KBM-7 (cell line): ENCODE results near the gene RRP15.
A peak's percentile ranks its signal among the peaks of the same experiment; 100 is the strongest.

Experiments
- DNase-seq: peaks from one replicate; pipeline ENCODE4 v3.0.0-alpha.2; 2015
- in situ Hi-C: fragments of 300-500 bp; cut with MboI; formaldehyde crosslinking; loops from 2 replicates; pipeline ENCODE4 v1.14.3; 2020; ENCODE audit warnings: low sequenced_read_pairs, low pct_unique_long_range_greater_than_20kb, mixed read lengths

RRP15 gene

DNA sequence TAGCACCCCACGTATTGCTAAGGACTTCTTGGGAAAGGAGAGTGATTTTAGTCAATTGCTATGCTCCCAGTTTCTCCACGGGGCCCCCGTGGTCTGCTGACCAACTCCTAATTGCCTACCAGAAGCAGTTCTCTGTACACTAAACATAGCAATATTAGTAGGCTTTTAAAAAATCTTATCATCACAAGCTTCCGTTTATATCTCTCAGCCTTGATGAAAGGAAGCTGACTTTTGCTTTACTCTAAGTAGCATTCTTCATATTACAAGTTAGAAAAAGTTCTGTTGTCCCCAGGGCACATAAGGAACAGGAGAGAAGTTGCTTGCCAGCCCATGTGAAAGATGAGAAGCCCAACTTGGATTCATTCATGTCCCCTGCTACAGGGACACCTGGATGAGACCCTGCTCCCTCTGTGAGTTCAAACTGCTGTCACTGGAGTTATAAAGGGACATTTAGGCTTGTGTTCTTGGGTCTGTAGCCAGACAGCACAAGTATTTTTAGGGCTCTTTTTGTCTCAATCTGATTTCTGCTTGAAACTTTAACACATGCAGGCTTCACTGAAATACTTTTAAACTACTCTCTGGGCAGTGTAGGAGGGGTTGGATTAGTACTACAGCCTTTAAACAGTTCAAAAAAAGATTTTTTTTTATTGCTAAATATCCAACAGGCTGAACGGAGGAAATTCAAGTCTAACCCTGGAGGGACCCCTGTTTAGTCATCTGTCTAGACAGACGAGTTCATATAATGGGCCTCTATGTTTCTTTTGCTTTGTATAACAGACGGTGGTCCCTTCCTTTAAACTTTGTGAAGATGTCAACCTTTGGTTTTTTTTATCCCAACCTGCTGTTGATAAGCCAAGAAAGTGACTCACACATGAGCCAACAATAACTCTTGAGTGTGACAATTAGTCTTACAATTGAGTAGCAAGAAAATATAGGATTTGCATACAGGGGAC lies 89.6 kb downstream of the RRP15 start:
- DNase-seq, result no peak
- in situ Hi-C loops, result no loop called here

DNA sequence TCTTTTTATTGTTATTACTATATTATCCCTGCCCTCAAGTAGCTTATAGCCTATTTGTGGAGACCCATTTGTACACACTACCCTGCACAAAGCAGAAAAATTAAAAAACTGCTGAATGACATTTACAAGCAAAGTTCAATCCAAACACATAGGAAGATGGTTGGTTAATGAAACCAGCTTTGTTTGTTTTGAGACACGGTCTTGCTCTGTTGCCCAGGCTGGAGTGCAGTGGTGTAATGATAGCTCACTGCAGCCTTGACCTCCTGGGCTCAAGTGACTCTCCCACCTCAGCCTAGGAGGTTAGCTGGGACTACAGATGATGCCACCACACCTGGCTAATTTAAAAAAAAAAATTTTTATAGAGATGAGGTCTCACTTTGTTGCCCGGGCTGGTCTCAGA lies 91.6 kb downstream of the RRP15 start:
- in situ Hi-C loops, result no loop called here
- no peak for DNase-seq

- in situ Hi-C loops, result no loop called here
- DNase-seq, result peak; percentile 68
Observed at GRCh38 chr1:218377143-218377660, 92.1 kb downstream of the RRP15 start.

- in situ Hi-C loops, result no loop called here
- no peak for DNase-seq
Observed at GRCh38 chr1:218380125-218380977, 95.3 kb downstream of the RRP15 start.

DNA sequence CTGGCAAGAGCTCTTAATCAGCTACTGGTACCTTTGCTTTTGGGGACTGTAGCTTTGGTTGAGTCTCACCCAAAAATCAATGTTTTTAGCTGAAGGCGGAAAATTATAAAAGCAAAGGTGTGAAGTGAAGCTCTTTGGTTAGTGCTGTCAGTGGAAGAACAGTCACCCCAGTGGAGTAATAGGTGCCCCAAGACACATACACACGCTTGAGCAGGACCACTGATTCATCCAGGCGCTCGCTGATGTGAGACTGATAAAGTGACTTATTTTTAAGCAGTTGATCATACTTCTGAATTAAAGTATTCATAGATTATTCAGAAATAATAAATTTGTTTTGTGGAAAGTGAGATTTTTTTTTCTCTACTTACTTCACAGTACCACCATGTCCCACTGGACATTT lies 97.2 kb downstream of the RRP15 start:
- in situ Hi-C loops, result no loop called here
- DNase-seq, result no peak

DNA sequence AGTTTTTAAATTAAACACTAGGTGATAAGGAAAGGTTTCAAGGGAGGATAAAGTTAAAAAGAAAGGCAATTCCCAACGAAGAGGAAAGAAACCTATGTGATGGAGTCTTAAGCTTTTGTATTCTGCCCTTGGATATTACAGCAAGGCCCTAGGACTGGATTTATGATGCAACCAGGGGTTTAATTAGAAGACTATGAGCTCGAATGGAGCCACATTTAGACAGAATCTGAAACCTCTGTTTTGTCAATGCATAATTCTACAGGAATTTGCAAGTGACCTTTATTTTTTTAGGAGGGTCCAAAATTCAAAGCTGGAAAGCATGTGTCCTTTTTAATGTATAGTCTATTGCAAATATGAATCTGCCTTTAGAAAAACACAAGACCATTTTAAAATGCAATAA lies 98.0 kb downstream of the RRP15 start:
- in situ Hi-C loops, result no loop called here
- no peak for DNase-seq

DNA sequence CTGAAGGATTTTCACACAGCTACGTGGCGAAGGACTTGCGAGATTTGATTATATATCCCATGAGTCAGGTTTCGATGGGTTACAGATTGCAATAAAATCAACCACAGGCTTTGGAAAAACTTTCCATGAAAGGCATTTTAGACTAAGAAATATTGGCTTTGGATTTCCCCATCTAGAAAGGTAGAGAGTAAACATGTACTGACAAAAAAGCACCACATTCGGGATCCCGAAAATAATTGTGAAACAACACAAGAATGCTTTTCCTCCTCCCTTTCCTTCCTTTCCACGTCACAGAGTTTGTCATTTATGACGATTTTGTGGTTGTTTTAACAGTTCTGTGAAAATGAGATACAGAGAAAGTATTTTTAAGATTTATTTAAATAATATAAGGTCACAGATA lies 98.6 kb downstream of the RRP15 start:
- in situ Hi-C loops, result no loop called here
- DNase-seq, result no peak

- DNase-seq, result no peak
- in situ Hi-C loops, result no loop called here
Observed at GRCh38 chr1:218384581-218384993, 99.5 kb downstream of the RRP15 start.
